ENCODE measurements around the gene PEMT. TPM values are rescaled to one million over a fixed set of nuclear protein-coding genes. Genes with fewer than 3 reads are reported as not detected.

The PEMT gene
- total RNA-seq, 4 donors from 2014 or later, result 17.7 to 24.8 (median 20.6) TPM

GRCh38 chr17:17560975-17561374 is 30.5 kb downstream of the PEMT start:
- Histone ChIP-seq H3K36me3 (no peaks in the 10 kb centered on the region), H3K27ac (replicated peaks in 1 of 4) (no peak overlapping the region), H3K4me1 (peaks cover 4 to 10% (median 8%) of the 10 kb centered on the region in 4 donors), H3K9me3 (no peaks in the 10 kb centered on the region), H3K27me3 (no peaks in the 10 kb centered on the region), H3K4me3 (no peak overlapping the region)
- DNase-seq (ENCODE audit: extremely low spot score), result no peak
- TF ChIP-seq, protein P1, sequence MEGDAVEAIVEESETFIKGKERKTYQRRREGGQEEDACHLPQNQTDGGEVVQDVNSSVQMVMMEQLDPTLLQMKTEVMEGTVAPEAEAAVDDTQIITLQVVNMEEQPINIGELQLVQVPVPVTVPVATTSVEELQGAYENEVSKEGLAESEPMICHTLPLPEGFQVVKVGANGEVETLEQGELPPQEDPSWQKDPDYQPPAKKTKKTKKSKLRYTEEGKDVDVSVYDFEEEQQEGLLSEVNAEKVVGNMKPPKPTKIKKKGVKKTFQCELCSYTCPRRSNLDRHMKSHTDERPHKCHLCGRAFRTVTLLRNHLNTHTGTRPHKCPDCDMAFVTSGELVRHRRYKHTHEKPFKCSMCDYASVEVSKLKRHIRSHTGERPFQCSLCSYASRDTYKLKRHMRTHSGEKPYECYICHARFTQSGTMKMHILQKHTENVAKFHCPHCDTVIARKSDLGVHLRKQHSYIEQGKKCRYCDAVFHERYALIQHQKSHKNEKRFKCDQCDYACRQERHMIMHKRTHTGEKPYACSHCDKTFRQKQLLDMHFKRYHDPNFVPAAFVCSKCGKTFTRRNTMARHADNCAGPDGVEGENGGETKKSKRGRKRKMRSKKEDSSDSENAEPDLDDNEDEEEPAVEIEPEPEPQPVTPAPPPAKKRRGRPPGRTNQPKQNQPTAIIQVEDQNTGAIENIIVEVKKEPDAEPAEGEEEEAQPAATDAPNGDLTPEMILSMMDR (IDR thresholded peaks at IDR 0.05), result no peak
- TF ChIP-seq POLR2A (IDR thresholded peaks at IDR 0.05; ENCODE audit: low read depth), result no peak
- TF ChIP-seq EP300 (IDR thresholded peaks at IDR 0.05), result no peak
- no peak for TF ChIP-seq POLR2AphosphoS5 (IDR thresholded peaks at IDR 0.05)
- intact Hi-C loops (cut with DNase I), result no loop called here
- 93% methylated on average over 10 of the region's 10 CpGs for WGBS

- Histone ChIP-seq H3K9me3 (no peaks in the 10 kb centered on the region), H3K4me1 (peaks cover 0 to 2% (median under 1%) of the 10 kb centered on the region in 4 donors), H3K27me3 (no peaks in the 10 kb centered on the region), H3K27ac (replicated peaks in 1 of 4) (no peak overlapping the region), H3K36me3 (no peaks in the 10 kb centered on the region), H3K4me3 (no peak overlapping the region)
- intact Hi-C loops (cut with DNase I), result no loop called here
- WGBS, result 97% methylated on average over 9 of the region's 10 CpGs
- DNase-seq (ENCODE audit: extremely low spot score), result no peak
- TF ChIP-seq POLR2AphosphoS5 (IDR thresholded peaks at IDR 0.05), result no peak
- TF ChIP-seq EP300 (IDR thresholded peaks at IDR 0.05), result no peak
- TF ChIP-seq POLR2A (IDR thresholded peaks at IDR 0.05; ENCODE audit: low read depth), result no peak
- TF ChIP-seq, protein P1 (IDR thresholded peaks at IDR 0.05), result no peak
These were observed 31.3 kb downstream of the PEMT start for GRCh38 chr17:17560167-17560566.

DNA sequence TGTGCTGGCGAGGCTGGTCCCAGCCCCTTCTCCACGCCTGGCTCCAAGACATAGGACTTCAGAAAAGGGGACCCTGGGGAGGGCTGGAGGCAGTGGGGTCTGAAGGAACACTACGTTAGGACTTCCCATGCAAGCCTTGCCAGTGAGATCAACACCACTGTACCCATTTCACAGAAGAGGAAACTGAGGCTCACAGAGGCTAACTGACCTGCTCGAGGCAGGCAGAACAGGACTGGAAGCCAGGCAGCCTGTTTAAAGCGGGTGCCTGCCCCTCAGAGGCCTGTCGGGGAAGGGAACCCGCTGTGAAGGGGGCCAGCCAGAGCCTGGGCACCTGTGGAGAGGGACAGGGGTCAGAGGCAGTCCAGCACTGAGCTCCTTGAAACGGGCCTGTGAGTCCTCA is 32.3 kb downstream of the PEMT start:
- H3K27me3 ChIP-seq, result no peaks in the 10 kb centered on the region
- H3K4me3 ChIP-seq, result no peak overlapping the region
- WGBS, result 88% methylated on average over 5 of the region's 8 CpGs
- intact Hi-C loops (cut with DNase I), result no loop called here
- no peaks in the 10 kb centered on the region for H3K4me1 ChIP-seq
- TF ChIP-seq POLR2AphosphoS5 (IDR thresholded peaks at IDR 0.05) (no peak), EP300 (IDR thresholded peaks at IDR 0.05) (no peak), POLR2A (IDR thresholded peaks at IDR 0.05; ENCODE audit: low read depth) (no peak)
- TF ChIP-seq, protein P1 (IDR thresholded peaks at IDR 0.05), result no peak
- no peak for DNase-seq (ENCODE audit: extremely low spot score)
- no peak overlapping the region for H3K27ac ChIP-seq (replicated peaks in 1 of 4)
- H3K9me3 ChIP-seq, result no peaks in the 10 kb centered on the region
- no peaks in the 10 kb centered on the region for H3K36me3 ChIP-seq

DNA sequence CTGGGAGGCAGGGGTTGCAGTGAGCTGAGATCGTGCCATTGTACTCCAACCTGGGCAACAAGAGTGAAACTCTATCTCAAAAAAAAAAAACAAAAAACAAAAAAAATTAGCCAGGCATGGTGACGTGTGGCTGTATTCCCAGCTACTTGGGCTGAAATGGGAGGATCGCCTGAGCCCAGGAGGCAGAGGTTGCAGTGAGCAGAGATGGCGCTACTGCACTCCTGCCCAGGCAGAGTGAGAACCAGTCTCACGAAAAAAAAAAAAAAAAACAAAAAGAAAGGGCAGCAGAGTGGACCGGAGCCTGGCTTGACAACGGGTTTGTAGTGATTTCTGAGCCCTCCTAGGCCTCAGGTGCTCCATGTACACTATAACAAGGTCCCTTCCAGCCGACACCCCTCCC is 33.1 kb downstream of the PEMT start:
- no peaks in the 10 kb centered on the region for H3K9me3 ChIP-seq
- TF ChIP-seq POLR2A (IDR thresholded peaks at IDR 0.05; ENCODE audit: low read depth) (no peak), EP300 (IDR thresholded peaks at IDR 0.05) (no peak), POLR2AphosphoS5 (IDR thresholded peaks at IDR 0.05) (no peak)
- TF ChIP-seq, protein P1 (IDR thresholded peaks at IDR 0.05), result no peak
- H3K27ac ChIP-seq (replicated peaks in 1 of 4), result no peak overlapping the region
- intact Hi-C loops (cut with DNase I), result no loop called here
- no peaks in the 10 kb centered on the region for H3K4me1 ChIP-seq
- H3K27me3 ChIP-seq, result no peaks in the 10 kb centered on the region
- H3K36me3 ChIP-seq, result no peaks in the 10 kb centered on the region
- DNase-seq (ENCODE audit: extremely low spot score), result no peak
- 93% methylated on average over 8 of the region's 8 CpGs for WGBS
- no peak overlapping the region for H3K4me3 ChIP-seq

DNA sequence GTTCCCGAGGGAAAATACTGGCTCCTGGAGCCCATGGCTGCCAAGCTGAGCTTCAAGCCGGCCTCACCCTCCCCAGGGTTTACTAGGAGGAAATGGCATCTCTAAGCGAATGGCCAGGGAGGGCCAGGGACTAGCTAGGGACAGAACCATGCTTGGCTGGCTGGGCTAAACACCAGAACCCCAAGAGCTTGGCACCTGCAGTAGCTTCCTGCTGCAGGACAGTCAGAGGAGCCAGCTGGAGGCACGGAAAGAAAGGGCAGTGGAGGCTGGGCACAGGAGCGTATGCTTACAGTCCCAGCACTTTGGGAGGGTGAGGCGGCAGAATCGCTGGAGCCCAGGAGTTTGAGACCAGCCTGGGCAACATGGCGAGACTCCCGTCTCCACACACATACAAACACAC is 33.7 kb downstream of the PEMT start:
- Histone ChIP-seq H3K36me3 (no peaks in the 10 kb centered on the region), H3K4me1 (peaks cover 0 to 5% (median 0%) of the 10 kb centered on the region in 4 donors), H3K4me3 (no peak overlapping the region), H3K27me3 (no peaks in the 10 kb centered on the region), H3K9me3 (no peaks in the 10 kb centered on the region), H3K27ac (replicated peaks in 1 of 4) (no peak overlapping the region)
- DNase-seq (ENCODE audit: extremely low spot score), result no peak
- intact Hi-C loops (cut with DNase I), result no loop called here
- TF ChIP-seq POLR2A (IDR thresholded peaks at IDR 0.05; ENCODE audit: low read depth) (no peak), EP300 (IDR thresholded peaks at IDR 0.05) (no peak), POLR2AphosphoS5 (IDR thresholded peaks at IDR 0.05) (no peak)
- TF ChIP-seq, protein P1 (IDR thresholded peaks at IDR 0.05), result no peak
- 90% methylated on average over 8 of the region's 9 CpGs for WGBS

Measured in esophagus muscularis mucosa (tissue), 4 donors.